ELR (cell line): ENCODE measurements around the gene HSPA1L.
"Not testable (repeated sequence)": the region's sequence is repeated elsewhere in the genome, so short reads cannot be mapped to it uniquely, and the experiment has no call there.

Source experiments
- DNase-seq: peaks from one replicate; pipeline ENCODE4 v3.0.0-alpha.2; 2015; ENCODE audit warnings: low read depth

Gene HSPA1L

DNA sequence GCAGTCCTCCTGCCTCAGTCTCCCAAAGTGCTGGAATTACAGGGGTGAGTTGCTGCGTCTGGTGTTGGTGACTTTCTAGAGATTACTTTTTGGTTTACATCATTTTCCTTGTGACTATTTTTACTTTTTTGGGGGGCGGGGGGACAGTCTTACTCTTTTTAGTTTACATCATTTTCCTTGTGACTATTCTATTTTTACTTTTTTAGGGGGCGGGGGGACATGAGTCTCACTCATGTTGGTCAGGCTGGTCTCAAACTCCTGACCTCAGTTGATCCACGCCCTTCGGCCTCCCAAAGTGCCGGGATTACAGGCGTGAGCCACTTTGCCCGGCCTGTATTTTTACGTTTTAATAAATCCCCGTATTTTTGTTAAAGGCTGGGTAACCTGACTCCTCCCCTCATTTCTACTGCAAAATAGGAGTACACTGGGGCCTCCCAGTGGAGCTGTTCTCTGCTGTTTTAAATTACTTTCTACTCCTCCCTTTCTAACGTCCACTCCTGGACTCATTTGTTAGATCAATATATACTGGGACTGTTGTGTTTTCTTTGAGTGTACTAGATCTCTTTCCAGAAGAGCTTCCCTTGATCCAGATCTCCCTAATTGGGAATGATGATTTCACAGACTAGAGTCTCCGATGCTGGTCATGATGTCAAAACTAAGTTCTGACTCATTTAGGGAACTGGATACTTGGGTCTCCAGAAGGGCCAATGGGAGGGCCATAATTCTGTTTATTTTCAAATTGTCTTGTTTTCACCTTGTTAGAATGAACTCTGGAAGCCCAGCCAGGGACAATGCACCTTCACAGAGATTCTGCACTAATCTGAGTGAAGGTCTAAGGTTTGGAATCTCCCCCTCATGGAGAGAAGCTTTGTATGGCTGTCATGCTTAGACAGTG is 21.6 kb upstream of the HSPA1L start:
- DNase-seq = peak; percentile 69

DNA sequence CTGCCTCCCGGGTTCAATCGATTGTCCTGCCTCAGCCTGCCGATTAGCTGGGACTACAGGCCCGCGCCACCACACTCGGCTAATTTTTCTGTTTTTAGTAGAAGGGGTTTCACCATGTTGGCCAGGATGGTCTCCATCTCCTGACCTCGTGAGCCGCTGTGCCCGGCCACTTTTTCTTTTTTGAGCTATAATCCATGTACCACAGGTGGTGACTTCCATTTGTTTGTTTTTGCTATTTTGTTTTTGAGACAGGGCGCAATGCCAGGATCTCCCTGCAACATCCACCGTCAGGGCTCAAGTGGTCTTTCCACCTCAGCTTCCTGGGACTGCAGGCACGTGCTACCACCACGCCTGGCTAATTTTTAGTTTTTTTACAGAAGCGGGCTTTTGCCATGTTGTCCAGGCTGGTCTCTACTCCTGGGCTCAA is 21.0 kb upstream of the HSPA1L start:
- no peak for DNase-seq

DNA sequence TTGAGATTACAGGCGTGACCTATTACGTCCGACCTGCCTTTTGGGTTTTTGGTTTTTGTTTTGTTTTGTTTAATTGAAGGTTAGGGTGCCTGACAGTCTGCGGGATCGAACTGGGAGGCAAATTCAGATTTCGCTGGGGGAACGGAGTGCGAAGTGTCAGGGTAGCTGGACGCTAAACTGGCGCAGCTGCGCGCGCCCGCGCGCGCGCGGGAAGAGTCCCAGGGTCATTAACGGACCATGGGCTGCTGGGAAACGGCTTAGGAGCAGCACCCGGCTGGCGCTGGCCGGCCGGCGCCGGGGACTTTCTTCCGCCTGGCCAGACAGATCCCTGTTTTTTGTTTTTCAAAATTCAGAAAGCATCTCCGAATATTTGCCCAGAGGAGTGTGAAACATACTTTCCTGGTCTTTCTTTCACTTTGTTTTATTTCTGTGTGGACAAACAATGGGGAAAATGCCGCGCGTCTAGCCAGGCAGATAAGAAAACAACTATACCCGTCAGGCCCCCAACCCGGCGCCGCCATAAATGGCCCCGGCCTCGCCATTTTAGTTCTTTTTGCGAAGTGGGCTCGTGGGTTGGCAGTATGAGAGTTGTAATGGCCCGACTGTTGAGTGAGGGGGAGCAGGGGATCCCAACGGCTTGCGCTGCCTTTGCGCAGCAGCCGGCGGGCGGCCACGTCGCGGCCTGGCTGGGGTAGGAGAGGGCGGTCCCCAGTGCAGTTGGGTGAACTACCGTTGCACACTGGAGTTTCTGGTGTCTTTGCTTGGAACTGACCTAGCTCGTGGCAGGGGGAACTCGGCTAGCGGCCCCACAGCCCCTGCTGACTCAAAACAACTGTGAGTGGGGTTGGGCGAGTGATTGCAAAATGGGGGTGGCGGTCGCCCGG is 19.5 kb upstream of the HSPA1L start:
- peak; percentile 92 for DNase-seq

DNA sequence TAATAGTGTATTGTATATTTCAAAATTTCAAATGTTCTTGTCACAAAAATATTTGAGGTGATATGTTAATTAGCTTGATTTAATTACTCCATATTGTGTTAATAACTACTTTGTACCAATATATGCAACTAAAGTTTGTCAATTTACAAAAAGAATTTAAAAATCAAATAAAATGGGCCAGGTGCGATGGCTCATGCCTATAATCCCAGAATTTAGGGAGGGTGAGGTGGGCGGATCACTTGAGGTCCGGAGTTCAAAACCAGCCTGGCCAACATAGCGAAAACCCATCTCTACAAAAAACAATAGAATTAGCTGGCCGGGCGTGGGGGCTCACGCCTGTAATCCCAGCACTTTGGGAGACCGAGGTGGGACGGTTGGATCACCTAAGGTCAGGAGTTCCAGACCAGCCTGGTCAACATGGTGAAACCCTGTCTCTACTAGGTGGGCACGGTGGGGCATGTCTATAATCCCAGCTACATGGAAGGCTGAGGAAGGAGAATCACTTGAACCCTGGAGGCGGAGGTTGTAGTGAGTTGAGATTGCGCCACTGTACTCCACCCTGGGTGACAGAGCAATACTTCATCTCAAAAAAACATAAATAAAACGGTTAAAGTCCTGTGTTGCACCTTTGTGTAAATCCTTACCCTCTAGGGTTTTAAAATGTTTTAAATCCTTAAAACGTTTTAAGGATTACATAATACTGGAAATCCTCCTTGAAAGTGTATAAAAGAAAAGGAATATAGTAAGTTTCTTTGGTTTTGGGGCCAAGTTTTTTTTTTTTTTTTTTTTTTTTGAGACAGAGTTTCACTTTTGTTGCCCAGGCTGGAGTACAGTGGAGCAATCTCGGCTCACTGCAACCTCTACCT is 16.5 kb upstream of the HSPA1L start:
- DNase-seq = no peak

DNA sequence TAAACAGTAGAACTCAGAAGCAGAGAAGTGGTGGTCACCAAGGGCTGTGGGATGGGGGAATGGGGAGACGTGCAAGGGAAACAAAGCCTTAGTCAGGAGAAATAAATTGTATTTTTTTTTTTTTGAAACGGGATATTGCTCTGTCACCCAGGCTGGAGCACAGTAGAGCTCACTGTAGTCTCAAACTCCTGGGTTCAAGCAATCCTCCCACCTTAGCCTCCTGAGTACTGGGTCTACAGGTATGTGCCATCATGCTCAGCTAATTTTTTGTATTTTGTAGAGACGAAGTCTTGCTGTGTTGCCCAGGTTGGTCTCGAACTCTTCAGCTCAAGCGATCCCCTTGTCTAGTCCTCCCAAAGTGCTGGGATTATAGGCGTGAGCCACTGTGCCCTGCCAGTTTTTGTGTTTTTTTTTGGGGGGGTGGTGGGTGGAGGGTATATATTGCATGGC is 15.8 kb upstream of the HSPA1L start:
- DNase-seq = no peak

DNA sequence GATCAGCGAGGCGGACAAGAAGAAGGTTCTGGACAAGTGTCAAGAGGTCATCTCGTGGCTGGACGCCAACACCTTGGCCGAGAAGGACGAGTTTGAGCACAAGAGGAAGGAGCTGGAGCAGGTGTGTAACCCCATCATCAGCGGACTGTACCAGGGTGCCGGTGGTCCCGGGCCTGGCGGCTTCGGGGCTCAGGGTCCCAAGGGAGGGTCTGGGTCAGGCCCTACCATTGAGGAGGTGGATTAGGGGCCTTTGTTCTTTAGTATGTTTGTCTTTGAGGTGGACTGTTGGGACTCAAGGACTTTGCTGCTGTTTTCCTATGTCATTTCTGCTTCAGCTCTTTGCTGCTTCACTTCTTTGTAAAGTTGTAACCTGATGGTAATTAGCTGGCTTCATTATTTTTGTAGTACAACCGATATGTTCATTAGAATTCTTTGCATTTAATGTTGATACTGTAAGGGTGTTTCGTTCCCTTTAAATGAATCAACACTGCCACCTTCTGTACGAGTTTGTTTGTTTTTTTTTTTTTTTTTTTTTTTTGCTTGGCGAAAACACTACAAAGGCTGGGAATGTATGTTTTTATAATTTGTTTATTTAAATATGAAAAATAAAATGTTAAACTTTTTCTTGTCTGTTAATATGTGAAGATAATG is 14.7 kb upstream of the HSPA1L start:
- DNase-seq = peak; percentile 75

DNA sequence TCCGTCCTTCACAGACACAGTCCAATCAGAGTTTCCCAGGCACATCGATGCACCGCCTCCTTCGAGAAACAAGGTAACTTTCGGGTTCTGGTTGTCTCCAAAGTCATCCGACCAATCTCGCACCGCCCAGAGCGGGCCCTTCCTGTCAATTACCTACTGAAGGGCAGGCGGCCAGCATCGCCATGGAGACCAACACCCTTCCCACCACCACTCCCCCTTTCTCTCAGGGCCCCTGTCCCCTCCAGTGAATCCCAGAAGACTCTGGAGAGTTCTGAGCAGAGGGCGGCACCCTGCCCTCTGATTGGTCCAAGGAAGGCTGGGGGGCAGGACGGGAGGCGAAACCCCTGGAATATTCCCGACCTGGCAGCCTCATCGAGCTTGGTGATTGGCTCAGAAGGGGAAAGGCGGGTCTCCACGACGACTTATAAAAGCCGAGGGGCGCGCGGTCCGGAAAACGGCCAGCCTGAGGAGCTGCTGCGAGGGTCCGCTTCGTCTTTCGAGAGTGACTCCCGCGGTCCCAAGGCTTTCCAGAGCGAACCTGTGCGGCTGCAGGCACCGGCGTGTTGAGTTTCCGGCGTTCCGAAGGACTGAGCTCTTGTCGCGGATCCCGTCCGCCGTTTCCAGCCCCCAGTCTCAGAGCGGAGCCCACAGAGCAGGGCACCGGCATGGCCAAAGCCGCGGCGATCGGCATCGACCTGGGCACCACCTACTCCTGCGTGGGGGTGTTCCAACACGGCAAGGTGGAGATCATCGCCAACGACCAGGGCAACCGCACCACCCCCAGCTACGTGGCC is 12.4 kb upstream of the HSPA1L start, which contains the start of gene HSPA1B:
Gene HSPA1B (plus strand): TSS at position 453 of the 794 bp plus-strand sequence. CDS start 213 bp downstream, at position 666.
- peak; percentile 100 for DNase-seq

DNA sequence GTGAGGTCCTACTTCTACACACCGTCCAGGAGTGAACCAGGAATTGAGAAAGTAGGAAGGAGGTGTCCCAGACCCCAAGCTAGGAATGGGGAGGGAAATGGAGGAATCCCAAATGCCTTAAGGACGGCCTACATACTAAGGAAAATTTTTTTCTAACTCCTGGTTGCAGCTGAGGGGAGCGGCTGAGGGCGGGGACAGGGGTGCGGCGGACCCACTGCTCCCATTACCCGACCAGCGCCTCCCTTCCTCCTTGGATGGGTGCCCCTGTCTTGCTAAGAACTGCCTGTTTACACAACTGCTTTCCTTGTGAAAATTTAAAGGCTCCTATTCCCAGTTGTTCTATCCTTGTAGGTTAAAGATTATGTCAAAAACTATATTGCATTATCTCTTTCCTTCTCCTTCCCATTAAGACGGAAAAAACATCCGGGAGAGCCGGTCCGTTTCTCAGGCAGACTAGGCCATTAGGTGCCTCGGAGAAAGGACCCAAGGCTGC is 11.8 kb upstream of the HSPA1L start:
- DNase-seq = peak; percentile 85

DNA sequence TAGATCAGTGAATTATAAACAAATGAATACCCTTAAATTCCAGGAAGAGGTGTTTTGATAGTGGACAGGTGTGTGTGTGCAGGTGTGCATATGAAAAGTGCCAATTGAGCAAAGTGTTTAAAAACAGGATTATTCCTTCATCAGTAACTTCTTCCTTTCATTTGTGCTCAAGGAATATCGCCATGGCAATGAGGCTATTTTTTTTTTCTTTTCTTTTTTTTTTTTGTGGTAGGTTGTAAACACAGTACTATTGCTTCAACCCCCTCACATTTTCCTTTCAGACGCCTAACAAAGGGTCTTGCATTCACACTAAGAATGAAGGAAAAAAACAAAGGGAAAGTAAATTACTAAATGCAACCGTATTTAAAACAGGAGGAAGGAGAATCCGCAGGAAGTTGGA is 10.5 kb upstream of the HSPA1L start:
- no peak for DNase-seq

DNA sequence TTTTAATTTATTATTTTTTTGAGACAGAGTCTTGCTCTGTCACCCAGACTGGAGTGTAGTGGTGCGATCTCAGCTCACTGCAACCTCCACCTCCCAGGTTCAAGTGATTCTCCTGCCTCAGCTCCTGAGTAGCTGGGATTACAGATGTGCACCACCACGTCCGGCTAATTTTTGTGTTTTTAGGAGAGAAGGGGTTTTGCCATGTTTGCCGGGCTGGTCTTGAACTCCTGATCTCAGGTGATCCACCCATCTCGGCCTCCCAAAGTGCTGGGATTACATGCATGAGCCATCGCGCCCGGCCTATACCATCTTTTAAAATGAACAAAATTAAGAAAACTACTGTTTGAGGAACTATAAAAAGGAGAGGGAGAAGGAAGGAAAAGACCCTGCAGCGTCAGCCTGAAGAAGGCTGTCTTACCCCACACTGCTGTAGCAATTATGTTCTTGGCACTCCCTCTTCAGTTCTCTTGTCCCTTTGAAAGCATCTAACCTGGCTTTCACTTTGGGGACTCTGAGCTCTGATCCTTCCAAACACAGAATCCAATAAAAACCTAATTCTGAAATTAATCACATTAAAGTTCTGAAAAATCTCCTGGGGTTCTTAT is 8.6 kb upstream of the HSPA1L start:
- not testable (repeated sequence) for DNase-seq

DNA sequence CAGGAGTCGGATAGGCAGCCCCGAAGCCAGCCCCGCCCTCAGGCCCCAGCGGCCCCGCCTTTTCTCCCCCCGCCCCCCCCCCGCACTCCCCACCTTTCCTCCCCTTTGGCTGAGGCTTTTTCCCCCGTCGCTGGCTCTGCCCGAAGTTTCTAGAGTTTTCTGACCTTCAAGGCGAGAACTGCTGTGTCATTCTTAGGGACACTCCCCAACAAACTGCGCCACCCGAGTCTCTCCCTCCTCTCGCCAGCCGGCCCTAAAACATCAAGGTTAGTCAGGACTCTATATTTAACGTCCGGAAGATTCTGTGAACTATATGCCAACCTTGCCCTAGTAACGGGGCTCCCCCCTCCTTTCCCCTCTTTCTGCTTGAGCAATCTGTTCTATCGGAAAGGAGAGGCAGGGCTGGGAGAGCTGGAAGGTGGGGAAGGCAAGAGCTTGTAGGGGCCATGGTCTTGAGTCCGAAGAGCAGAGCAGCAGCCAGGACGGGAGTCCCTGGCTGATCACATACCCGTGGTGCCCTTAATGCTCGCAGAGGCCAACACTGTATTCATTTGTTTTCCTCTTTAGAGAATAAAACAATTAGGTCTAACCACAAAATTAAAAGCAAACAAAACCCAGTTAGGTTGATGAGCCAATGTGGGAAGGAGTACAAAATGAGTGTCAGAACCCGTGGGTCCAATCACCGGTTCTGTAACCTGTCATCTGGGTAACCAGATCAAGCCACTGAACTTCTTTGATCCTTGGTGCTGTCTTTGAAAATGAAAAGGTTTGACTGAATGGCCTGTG is 7.1 kb upstream of the HSPA1L start:
- DNase-seq = peak; percentile 85

DNA sequence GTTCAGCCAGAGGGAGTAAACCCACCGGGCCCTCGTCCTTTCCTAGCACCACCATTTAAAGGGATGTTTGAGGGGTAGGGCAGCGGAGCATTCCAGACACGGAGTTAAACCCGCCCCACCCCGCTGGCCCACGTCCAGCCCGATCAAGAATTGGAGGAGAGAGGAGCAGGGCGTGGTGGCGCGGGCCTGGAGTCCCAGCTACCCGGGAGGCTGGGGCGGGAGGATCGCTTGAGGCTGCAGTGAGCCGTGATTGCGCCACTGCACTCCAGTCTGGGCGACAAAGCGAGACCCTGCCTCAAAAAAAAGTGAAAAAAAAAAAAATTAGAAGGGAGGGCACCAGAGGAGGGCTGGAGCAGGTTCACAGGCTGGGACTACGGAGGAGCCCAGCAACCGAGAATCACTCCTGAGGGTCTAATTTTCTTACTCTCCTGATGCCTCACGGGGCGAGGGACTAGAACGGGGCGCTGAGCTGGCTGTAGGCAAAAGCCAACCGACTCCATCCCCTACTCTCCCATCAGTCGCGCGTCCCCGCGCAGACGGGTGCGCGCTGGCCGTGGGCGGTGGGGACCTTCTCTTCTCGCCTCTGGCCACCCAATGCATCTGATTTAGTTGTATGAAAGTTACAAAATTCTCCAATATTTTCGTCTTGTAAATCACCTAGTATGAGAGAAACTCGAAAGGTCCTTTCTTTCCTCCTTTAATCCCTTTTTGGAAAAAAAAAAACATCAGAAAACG is 6.4 kb upstream of the HSPA1L start:
- peak; percentile 69 for DNase-seq

DNA sequence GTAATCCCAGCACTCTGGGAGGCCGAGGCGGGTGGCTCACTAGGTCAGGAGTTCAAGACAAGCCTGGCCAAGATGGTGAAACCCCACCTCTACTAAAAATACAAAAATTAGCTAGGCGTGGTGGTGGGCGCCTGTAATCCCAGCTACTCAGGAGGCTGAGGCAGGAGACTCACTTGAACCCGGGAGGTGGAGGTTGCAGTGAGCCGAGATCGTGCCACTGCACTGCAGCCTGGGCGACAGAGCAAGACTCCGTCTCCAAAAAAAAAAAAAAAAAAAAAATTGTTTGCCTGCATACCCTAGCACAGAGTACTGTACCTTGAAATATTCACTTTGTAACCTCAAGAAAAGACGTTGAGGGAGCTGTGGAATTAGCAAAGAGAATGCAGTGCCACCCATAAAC is 5.3 kb upstream of the HSPA1L start:
- DNase-seq = not testable (repeated sequence)

DNA sequence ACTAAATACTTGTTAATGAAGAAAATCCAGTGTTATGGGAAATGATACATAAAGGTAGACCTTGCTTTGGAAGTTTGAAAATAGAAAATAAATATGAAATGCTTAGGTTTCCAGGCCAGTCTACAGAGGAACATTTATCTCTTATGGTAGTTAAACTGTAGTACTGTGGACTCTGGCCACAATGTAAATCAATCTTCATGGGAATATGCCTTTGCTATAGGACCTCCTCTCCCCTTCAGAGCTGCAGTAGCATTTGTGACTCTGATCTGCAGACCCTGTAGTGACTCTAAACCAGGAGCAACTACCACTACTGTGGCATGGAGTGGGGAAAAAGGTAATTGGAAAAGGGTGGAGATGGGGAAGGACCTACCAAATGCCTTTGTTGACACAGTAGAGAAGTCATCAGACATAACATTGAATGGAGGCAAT is 4.8 kb upstream of the HSPA1L start:
- no peak for DNase-seq

DNA sequence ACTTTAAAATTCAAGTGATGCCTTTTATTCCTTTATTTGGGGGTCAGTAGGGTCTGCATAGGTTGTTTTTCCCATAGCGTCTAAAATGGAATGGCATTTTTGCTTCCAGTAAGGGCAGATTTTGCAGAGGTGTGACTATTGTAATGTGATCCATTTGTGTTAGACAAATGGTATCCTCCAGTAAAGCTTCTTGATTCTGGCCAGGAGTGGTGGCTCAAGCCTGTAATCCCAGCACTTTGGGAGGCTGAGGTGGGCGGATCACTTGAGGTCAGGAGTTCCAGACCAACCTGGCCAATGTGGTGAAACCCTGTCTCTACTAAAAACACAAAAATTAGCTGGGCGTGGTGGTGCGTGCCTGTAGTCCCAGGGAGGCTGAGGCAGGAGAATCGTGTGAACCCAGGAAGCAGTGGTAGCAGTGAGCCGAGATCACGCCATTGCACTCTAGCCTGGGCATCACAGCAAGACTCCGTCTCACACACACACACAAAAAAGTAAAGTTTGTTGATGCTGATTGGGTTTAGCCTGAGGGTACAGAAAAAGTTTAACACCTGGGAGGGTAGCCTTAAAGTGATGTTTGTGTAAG is 2.9 kb upstream of the HSPA1L start:
- DNase-seq = not testable (repeated sequence)

DNA sequence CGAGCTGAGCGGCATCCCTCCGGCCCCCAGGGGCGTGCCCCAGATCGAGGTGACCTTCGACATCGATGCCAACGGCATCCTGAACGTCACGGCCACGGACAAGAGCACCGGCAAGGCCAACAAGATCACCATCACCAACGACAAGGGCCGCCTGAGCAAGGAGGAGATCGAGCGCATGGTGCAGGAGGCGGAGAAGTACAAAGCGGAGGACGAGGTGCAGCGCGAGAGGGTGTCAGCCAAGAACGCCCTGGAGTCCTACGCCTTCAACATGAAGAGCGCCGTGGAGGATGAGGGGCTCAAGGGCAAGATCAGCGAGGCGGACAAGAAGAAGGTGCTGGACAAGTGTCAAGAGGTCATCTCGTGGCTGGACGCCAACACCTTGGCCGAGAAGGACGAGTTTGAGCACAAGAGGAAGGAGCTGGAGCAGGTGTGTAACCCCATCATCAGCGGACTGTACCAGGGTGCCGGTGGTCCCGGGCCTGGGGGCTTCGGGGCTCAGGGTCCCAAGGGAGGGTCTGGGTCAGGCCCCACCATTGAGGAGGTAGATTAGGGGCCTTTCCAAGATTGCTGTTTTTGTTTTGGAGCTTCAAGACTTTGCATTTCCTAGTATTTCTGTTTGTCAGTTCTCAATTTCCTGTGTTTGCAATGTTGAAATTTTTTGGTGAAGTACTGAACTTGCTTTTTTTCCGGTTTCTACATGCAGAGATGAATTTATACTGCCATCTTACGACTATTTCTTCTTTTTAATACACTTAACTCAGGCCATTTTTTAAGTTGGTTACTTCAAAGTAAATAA is 2.2 kb upstream of the HSPA1L start:
- not testable (repeated sequence) for DNase-seq

DNA sequence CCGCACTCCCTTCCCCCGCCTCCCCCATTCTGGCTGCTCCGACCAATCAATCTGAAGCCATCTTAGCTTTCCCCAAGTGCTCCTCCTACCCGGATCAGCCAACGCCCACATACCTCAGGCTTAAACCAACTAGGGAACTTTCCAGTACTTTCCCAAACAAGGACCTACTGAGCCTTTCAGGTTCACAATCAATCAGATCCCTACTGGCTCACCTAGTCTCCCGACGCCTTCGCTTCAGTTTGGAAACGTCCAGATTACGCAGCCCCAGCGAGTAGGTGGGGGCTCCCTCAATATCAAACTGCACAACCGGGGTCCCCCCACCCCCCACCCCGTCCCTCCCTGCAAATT is 432 bp downstream of the HSPA1L start:
- peak; percentile 98 for DNase-seq
